CD14-positive monocyte (primary cell): Measurements from ENCODE around the gene ACER2. TPM values are rescaled to one million over a fixed set of nuclear protein-coding genes. Genes with fewer than 3 reads are reported as not detected.

Source experiments
- DNase-seq, 3 donors: peaks; one replicate each; pipeline ENCODE4 v3.0.0-alpha.2; 2011 to 2022
- H2AFZ ChIP-seq: 2 replicates; pipeline ENCODE4 v1.6.0; 2012; ENCODE audit warnings: mild to moderate bottlenecking, low read depth, low read length, inconsistent platforms; ENCODE audit not compliant: insufficient read depth, poor library complexity, severe bottlenecking
- H3K27ac ChIP-seq, 2 donors: 1 replicate in 1 of 2; 2 replicates in 1 of 2; pipeline ENCODE4 v1.5.1; 2012 to 2013; ENCODE audit warnings: low read length in 2 of 2, control low read depth in 1 of 2, inconsistent platforms in 1 of 2, low read depth in 1 of 2, mild to moderate bottlenecking in 1 of 2
- H3K27me3 ChIP-seq, 2 donors: one replicate each; pipeline versions ENCODE4 v1.6.0 to v1.6.1; 2011 to 2013; ENCODE audit warnings: low read length in 2 of 2; ENCODE audit not compliant: control insufficient read depth in 2 of 2, insufficient read depth in 2 of 2
- H3K36me3 ChIP-seq, 2 donors: replicated peaks in 1 of 2; 1 replicate in 1 of 2; 2 replicates in 1 of 2; pipeline versions ENCODE4 v1.5.1 to v1.6.1; 2012 to 2013; ENCODE audit warnings: low read length in 2 of 2, control low read depth in 1 of 2, inconsistent platforms in 1 of 2, mild to moderate bottlenecking in 1 of 2; ENCODE audit not compliant: insufficient read depth in 2 of 2, control insufficient read depth in 1 of 2
- H3K4me1 ChIP-seq, 2 donors: 1 replicate in 1 of 2; 2 replicates in 1 of 2; pipeline versions ENCODE4 v1.5.1 to v1.6.1; 2012 to 2013; ENCODE audit warnings: low read length in 2 of 2, control low read depth in 1 of 2, inconsistent platforms in 1 of 2, mild to moderate bottlenecking in 1 of 2, moderate library complexity in 1 of 2; ENCODE audit not compliant: insufficient read depth in 2 of 2, control insufficient read depth in 1 of 2
- H3K4me2 ChIP-seq: replicated peaks from 2 replicates; pipeline ENCODE3; 2012; ENCODE audit warnings: low read length, moderate library complexity, mild to moderate bottlenecking; ENCODE audit not compliant: poor library complexity, severe bottlenecking; ENCODE audit errors: extremely low read depth
- H3K4me3 ChIP-seq, 3 experiments: fragments of 200-600 bp in 1 of 3; sonication (generic) in 1 of 3; replicated peaks in 1 of 3; 1 replicate in 2 of 3; 2 replicates in 1 of 3; pipeline ENCODE4 v1.5.1; 2011 to 2013; ENCODE audit warnings: low read length in 3 of 3, mild to moderate bottlenecking in 3 of 3, control low read depth in 2 of 3, low read depth in 2 of 3, inconsistent platforms in 1 of 3, moderate library complexity in 1 of 3
- H3K79me2 ChIP-seq: 2 replicates; pipeline ENCODE4 v1.6.0; 2012; ENCODE audit warnings: mild to moderate bottlenecking, control low read depth, inconsistent platforms, low read length, moderate library complexity; ENCODE audit not compliant: insufficient read depth
- H3K9ac ChIP-seq: 2 replicates; pipeline ENCODE4 v1.6.0; 2017; ENCODE audit warnings: low read length, mild to moderate bottlenecking; ENCODE audit not compliant: insufficient read depth, poor library complexity, severe bottlenecking
- H3K9me3 ChIP-seq, 2 donors: replicated peaks in 1 of 2; 1 replicate in 1 of 2; 2 replicates in 1 of 2; pipeline versions ENCODE4 v1.5.1 to v1.6.1; 2012 to 2013; ENCODE audit warnings: low read length in 2 of 2, control low read depth in 1 of 2; ENCODE audit not compliant: control insufficient read depth in 1 of 2, insufficient read depth in 1 of 2
- H4K20me1 ChIP-seq: 2 replicates; pipeline ENCODE4 v1.6.0; 2012; ENCODE audit warnings: mild to moderate bottlenecking, low read length, control low read depth, moderate library complexity; ENCODE audit not compliant: insufficient read depth
- H3K27ac Mint-ChIP-seq, 7 donors: one replicate each; pipeline ENCODE4 v1.8.0; 2020; ENCODE audit warnings: mild to moderate bottlenecking in 7 of 7, mixed read lengths in 7 of 7, moderate library complexity in 6 of 7, inconsistent platforms in 2 of 7
- H3K27me3 Mint-ChIP-seq, 3 donors: one replicate each; pipeline ENCODE4 v1.8.0; 2021 to 2022; ENCODE audit warnings: low read depth in 3 of 3, mild to moderate bottlenecking in 3 of 3, mixed read lengths in 3 of 3, moderate library complexity in 3 of 3, inconsistent platforms in 1 of 3
- H3K36me3 Mint-ChIP-seq, 2 donors: one replicate each; pipeline ENCODE4 v1.8.0; 2020; ENCODE audit warnings: mixed read lengths in 2 of 2, inconsistent platforms in 1 of 2, mild to moderate bottlenecking in 1 of 2
- H3K4me1 Mint-ChIP-seq: one replicate; pipeline ENCODE4 v1.8.0; 2020; ENCODE audit warnings: mild to moderate bottlenecking, mixed read lengths
- H3K4me3 Mint-ChIP-seq, 2 donors: one replicate each; pipeline ENCODE4 v1.8.0; 2020; ENCODE audit warnings: mild to moderate bottlenecking in 2 of 2, mixed read lengths in 2 of 2, moderate library complexity in 1 of 2
- H3K9me3 Mint-ChIP-seq, 7 donors: one replicate each; pipeline ENCODE4 v1.8.0; 2020 to 2022; ENCODE audit warnings: mixed read lengths in 7 of 7, mild to moderate bottlenecking in 6 of 7, moderate library complexity in 6 of 7, inconsistent platforms in 2 of 7
- CTCF ChIP-seq: fragments of 200-600 bp; IDR thresholded peaks from one replicate; pipeline ENCODE4 v1.8.0; 2022; ENCODE audit warnings: antibody characterized with exemption, mild to moderate bottlenecking
- WGBS: methylation state at CpG from one replicate; pipeline ENCODE4 v1.1.5; 2013; ENCODE audit warnings: missing lambda C conversion rate; ENCODE audit not compliant: insufficient coverage; 5-methylcytosine and 5-hydroxymethylcytosine counted together
- intact Hi-C, 2 donors: fragments of 100-400 bp; cut with micrococcal nuclease; formaldehyde crosslinking; loops; one replicate each; pipeline versions ENCODE4 v1.15.0 to v1.15.1; 2023
- polyA plus RNA-seq, 3 donors: library from polyadenylated mRNA; depleted of rRNA in 1 of 3; unstranded in 2 of 3; stranded (reverse) in 1 of 3; fragments of 300-500 nt in 2 of 3; fragments of >200 nt in 1 of 3; fragmentation: Illumina TruSeq in 2 of 3; gene quantifications; 1 replicate in 2 of 3; 2 replicates in 1 of 3; pipeline ENCODE4 v1.2.3, GENCODE V29; 2012 to 2021

The ACER2 gene
- polyA plus RNA-seq, 3 donors: 0.17 to 0.21 TPM; not detected in 1

DNA sequence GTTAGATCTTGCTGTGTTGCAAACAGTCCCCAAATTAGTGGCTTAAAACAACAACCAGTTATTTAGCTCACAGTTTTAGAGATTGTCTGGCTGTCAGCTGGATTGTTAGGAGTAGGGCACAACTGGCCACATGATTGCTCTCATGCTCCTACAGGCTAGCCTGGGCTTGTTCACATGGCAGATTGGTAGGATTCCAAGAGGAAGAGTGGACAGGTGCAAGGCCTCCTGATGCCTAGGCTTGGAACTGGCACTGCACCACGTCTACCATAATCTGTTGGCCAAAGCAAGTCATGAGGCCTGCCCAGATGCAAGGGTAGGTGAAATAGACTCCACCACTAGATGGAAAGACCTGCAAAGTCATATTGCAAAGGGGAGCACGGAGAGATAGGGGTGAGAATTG lies 76.4 kb downstream of the ACER2 start:
- no peak overlapping the region for H2AFZ ChIP-seq
- H3K9me3 Mint-ChIP-seq: no peaks in the 10 kb centered on the region
- no peak overlapping the region for H3K4me3 Mint-ChIP-seq
- 100% methylated on average over 1 of the region's 2 CpGs for WGBS
- intact Hi-C loops: no loop called here
- peaks cover 0 to 11% (median 5%) of the 10 kb centered on the region in 3 donors for H3K27me3 Mint-ChIP-seq
- H3K27me3 ChIP-seq: no peaks in the 10 kb centered on the region
- no peak overlapping the region for H3K27ac Mint-ChIP-seq
- no peaks in the 10 kb centered on the region for H3K4me1 ChIP-seq
- no peak overlapping the region for H3K4me2 ChIP-seq
- H3K4me1 Mint-ChIP-seq: no peaks in the 10 kb centered on the region
- H4K20me1 ChIP-seq: no peaks in the 10 kb centered on the region
- no peaks in the 10 kb centered on the region for H3K36me3 Mint-ChIP-seq
- H3K27ac ChIP-seq: no peak overlapping the region
- TF ChIP-seq CTCF: no peak
- no peaks in the 10 kb centered on the region for H3K36me3 ChIP-seq
- DNase-seq: no peak
- H3K79me2 ChIP-seq: no peaks in the 10 kb centered on the region
- H3K9ac ChIP-seq: no peak overlapping the region
- H3K4me3 ChIP-seq: no peak overlapping the region
- no peaks in the 10 kb centered on the region for H3K9me3 ChIP-seq

DNA sequence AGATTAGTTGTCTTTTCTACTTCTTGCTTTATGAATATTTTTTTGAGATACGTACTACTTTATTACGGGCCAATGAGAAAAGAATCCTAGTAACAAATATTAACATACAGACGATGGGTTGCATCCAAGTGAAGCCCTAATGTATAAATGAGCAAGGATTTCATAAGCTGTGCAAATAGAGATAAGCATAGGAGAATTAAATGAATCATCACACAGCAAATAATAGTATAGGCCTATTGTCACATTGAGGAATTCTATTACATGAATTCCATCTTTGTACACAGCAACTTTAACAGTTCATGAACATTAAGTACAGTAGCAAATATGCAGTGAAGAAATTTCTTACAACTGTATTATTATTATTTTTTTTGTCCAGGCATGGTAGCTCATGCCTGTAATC lies 78.0 kb downstream of the ACER2 start:
- H3K36me3 ChIP-seq: no peaks in the 10 kb centered on the region
- no peaks in the 10 kb centered on the region for H3K4me1 Mint-ChIP-seq
- DNase-seq: no peak
- no peak overlapping the region for H3K27ac Mint-ChIP-seq
- no peak overlapping the region for H3K9ac ChIP-seq
- no peaks in the 10 kb centered on the region for H3K36me3 Mint-ChIP-seq
- no CpG with 5 or more reads among the region's 3 CpGs for WGBS
- H3K27me3 ChIP-seq: no peaks in the 10 kb centered on the region
- H3K4me2 ChIP-seq: no peak overlapping the region
- H3K79me2 ChIP-seq: no peaks in the 10 kb centered on the region
- H3K27ac ChIP-seq: no peak overlapping the region
- no peak overlapping the region for H3K4me3 Mint-ChIP-seq
- H3K4me3 ChIP-seq: no peak overlapping the region
- intact Hi-C loops: no loop called here
- H2AFZ ChIP-seq: no peak overlapping the region
- H3K9me3 ChIP-seq: no peaks in the 10 kb centered on the region
- H4K20me1 ChIP-seq: no peaks in the 10 kb centered on the region
- H3K4me1 ChIP-seq: no peaks in the 10 kb centered on the region
- no peaks in the 10 kb centered on the region for H3K9me3 Mint-ChIP-seq
- peaks cover 0 to 5% (median 3%) of the 10 kb centered on the region in 3 donors for H3K27me3 Mint-ChIP-seq
- TF ChIP-seq CTCF: no peak
